ENCODE data around the gene ELAVL3.
"Not testable (repeated sequence)": the region's sequence is repeated elsewhere in the genome, so short reads cannot be mapped to it uniquely, and the experiment has no call there.

The ELAVL3 gene

DNA sequence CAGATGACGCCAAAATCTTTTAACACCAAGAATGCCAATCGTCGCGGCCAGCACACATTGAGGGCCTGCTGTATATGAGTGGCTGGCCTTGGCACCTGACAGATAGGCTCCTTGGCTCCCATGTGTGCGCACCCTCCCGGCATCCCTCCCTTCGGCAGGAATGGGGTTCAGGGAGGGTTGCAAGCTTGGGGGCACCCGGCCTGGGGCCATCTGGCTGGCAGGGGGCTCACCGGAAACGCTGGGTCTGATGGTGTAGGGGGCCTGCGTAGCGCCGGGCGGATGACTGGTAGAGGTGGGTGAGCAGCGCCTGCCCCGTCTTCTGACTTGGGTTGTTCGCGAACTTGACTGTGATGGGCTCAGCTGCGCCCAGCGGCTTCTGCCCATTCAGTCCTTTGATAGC lies 23.0 kb downstream of the ELAVL3 start:
- TF ChIP-seq, protein P1, sequence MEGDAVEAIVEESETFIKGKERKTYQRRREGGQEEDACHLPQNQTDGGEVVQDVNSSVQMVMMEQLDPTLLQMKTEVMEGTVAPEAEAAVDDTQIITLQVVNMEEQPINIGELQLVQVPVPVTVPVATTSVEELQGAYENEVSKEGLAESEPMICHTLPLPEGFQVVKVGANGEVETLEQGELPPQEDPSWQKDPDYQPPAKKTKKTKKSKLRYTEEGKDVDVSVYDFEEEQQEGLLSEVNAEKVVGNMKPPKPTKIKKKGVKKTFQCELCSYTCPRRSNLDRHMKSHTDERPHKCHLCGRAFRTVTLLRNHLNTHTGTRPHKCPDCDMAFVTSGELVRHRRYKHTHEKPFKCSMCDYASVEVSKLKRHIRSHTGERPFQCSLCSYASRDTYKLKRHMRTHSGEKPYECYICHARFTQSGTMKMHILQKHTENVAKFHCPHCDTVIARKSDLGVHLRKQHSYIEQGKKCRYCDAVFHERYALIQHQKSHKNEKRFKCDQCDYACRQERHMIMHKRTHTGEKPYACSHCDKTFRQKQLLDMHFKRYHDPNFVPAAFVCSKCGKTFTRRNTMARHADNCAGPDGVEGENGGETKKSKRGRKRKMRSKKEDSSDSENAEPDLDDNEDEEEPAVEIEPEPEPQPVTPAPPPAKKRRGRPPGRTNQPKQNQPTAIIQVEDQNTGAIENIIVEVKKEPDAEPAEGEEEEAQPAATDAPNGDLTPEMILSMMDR (IDR thresholded peaks at IDR 0.05; ENCODE audit: low read length, missing control alignments): no peak
- no peak for DNase-seq (ENCODE audit: low read depth)
- H3K4me3 ChIP-seq (replicated peaks; ENCODE audit: low read depth, low read length): no peak overlapping the region

- H3K4me3 ChIP-seq (replicated peaks; ENCODE audit: low read depth, low read length): no peak overlapping the region
- TF ChIP-seq, protein P1 (IDR thresholded peaks at IDR 0.05; ENCODE audit: low read length, missing control alignments): no peak
- no peak for DNase-seq (ENCODE audit: low read depth)
Observed at GRCh38 chr19:11457115-11457514, 23.7 kb downstream of the ELAVL3 start.

DNA sequence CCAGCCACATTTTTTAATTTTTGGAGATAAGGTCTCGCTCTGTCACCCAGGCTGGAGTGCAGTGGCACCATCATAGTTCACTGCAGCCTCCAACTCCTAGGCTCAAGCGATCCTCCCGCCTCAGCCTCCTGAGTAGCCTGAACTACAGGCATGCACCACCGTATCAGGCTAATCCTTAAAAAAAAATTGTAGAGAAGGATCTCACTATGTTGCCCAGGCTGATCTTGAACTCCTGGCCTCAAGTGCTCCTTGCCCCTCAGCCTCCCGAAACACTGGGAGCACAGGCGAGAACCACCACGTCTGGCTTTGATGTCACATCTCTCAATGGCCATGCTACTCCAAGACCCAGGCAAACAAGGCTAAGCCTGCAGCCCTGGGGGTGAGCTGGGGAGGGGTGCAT lies 24.2 kb downstream of the ELAVL3 start:
- H3K4me3 ChIP-seq (replicated peaks; ENCODE audit: low read depth, low read length): no peak overlapping the region
- DNase-seq (ENCODE audit: low read depth): no peak
- TF ChIP-seq, protein P1 (IDR thresholded peaks at IDR 0.05; ENCODE audit: low read length, missing control alignments): no peak

GRCh38 chr19:11455233-11455554 lies 25.7 kb downstream of the ELAVL3 start:
- DNase-seq (ENCODE audit: low read depth); H3K4me3 ChIP-seq (replicated peaks; ENCODE audit: low read depth, low read length): not testable (repeated sequence)

DNA sequence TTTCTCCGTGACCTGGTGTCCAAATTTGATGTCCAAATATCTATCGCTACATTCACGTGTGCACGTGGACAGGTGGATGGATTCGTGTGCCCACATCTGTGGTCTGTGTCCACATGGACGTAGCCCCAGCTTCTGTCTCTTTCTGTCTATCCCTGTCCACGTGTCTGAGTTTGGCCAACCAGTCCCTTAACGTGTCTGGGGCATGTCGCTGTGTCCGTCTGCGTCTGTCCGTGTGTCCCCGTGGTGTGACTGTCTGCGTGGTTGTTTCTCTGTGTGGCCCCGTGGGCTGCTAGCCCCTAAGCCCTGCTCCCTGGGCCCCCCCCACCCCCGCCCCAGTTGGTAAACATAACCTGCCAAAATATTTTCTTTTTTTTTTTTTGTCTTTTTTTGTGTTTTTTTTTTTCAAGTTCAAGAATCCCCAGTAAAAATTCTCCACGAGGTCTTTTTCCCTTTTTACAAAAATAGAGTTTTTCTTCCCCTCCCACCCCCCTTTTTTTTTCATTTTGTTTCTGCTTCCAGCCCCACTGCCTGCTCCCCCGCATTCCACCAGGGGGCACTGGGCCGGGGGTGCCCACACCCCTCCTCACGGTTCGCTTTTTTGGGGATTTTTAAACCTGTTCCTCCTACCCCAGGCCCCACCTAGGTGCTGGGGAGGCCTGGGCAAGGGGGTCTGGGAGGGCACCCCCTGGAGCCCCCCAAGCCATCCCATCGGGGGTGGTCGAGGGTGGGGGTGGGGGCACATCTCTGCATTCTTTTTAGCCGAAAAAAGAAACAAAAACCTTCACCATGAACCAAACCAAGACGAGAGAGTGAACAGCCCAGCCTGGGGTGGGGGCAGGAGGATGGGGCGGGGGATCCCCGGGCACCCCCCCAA lies 27.1 kb downstream of the ELAVL3 start:
- TF ChIP-seq, protein P1 (IDR thresholded peaks at IDR 0.05; ENCODE audit: low read length, missing control alignments): peak; percentile 16
- no peak overlapping the region for H3K4me3 ChIP-seq (replicated peaks; ENCODE audit: low read depth, low read length)
- no peak for DNase-seq (ENCODE audit: low read depth)

- TF ChIP-seq, protein P1 (IDR thresholded peaks at IDR 0.05; ENCODE audit: low read length, missing control alignments): peak; percentile 13
- DNase-seq (ENCODE audit: low read depth): no peak
- no peak overlapping the region for H3K4me3 ChIP-seq (replicated peaks; ENCODE audit: low read depth, low read length)
Observed at GRCh38 chr19:11452620-11453310, 28.1 kb downstream of the ELAVL3 start.

- no peak for DNase-seq (ENCODE audit: low read depth)
- H3K4me3 ChIP-seq (replicated peaks; ENCODE audit: low read depth, low read length): no peak overlapping the region
- TF ChIP-seq, protein P1 (IDR thresholded peaks at IDR 0.05; ENCODE audit: low read length, missing control alignments): no peak
Observed at GRCh38 chr19:11451871-11452619, 28.8 kb downstream of the ELAVL3 start.
